HepG2 (cell line): ENCODE results near the gene HNRNPR. TPM values are rescaled to one million over a fixed set of nuclear protein-coding genes. Genes with fewer than 3 reads are reported as not detected.

Source experiments
- ATAC-seq: fragments of 200-7000 bp; cut with Tn5 transposase; 3 replicates; pipeline ENCODE4 v1.9.1; 2020; ENCODE audit warnings: mild to moderate bottlenecking, moderate library complexity
- BruUV-seq: library from RNA; stranded (reverse); fragments of 400-500 nt; replicated peaks from 2 replicates; lab custom pipeline; 2021; lab: Mats Ljungman, UMichigan
- CTCF ChIA-PET: fragments of 300-600 bp; formaldehyde crosslinking; extraction: SDS; loops from one replicate; lab custom pipeline; 2021; ENCODE audit warnings: low total read pairs, inconsistent platforms, low intra/inter-chr PET ratio; lab: Yijun Ruan, JAX
- POLR2A ChIA-PET: fragments of 350-600 bp; sonication (Branson Sonifier 250); formaldehyde crosslinking; loops from one replicate; lab custom pipeline; 2020; ENCODE audit warnings: antibody characterized with exemption, inconsistent platforms; lab: Yijun Ruan, JAX
- DNase-seq: peaks from one replicate; pipeline ENCODE4 v3.0.0-alpha.2; 2015; ENCODE audit warnings: low spot score
- FAIRE-seq: peaks from 3 replicates; lab custom pipeline; 2011; peaks lifted over from hg19 to GRCh38; lab: Jason Lieb, UNC
- H2AFZ ChIP-seq: one replicate; pipeline ENCODE4 v1.6.1; 2011; ENCODE audit warnings: low read length, inconsistent platforms
- H3K27ac ChIP-seq: fragments of 300-600 bp; 3 replicates; pipeline ENCODE4 v1.8.0; 2011; ENCODE audit warnings: mixed run types, mild to moderate bottlenecking, mixed read lengths, low read length, inconsistent platforms; ENCODE audit not compliant: insufficient read depth; ENCODE audit errors: extremely low read length
- H3K27me3 ChIP-seq, 2 experiments: fragments of 200-600 bp in 1 of 2; 2 replicates in 1 of 2; 3 replicates in 1 of 2; pipeline versions ENCODE4 v1.6.0 to v1.8.0; 2011; ENCODE audit warnings: low read length in 2 of 2, mild to moderate bottlenecking in 2 of 2, moderate library complexity in 2 of 2, inconsistent platforms in 1 of 2; ENCODE audit not compliant: insufficient read depth in 2 of 2, control insufficient read depth in 1 of 2
- H3K36me3 ChIP-seq, 2 experiments: fragments of 200-600 bp in 1 of 2; replicated peaks in 1 of 2; 2 replicates in 1 of 2; 3 replicates in 1 of 2; pipeline versions ENCODE4 v1.5.1 to v1.8.0; 2011; ENCODE audit warnings: low read length in 2 of 2, inconsistent platforms in 1 of 2; ENCODE audit not compliant: insufficient read depth in 2 of 2, control insufficient read depth in 1 of 2
- H3K4me1 ChIP-seq: 2 replicates; pipeline ENCODE4 v1.5.1; 2012; ENCODE audit warnings: low read length, inconsistent platforms; ENCODE audit not compliant: insufficient read depth
- H3K4me2 ChIP-seq: 2 replicates; pipeline ENCODE4 v1.6.0; 2011; ENCODE audit warnings: low read depth, low read length, inconsistent platforms
- H3K4me3 ChIP-seq, 3 experiments: fragments of 200-600 bp in 1 of 3; sonication (generic), shearing (Covaris generic) in 1 of 3; replicated peaks in 1 of 3; 2 replicates each; pipeline ENCODE4 v1.5.1; 2011 to 2016; ENCODE audit warnings: low read length in 3 of 3, inconsistent platforms in 2 of 3, low read depth in 2 of 3, mild to moderate bottlenecking in 2 of 3, control low read depth in 1 of 3, mixed read lengths in 1 of 3; ENCODE audit not compliant: insufficient read depth in 1 of 3
- H3K79me2 ChIP-seq: one replicate; pipeline ENCODE4 v1.6.1; 2011; ENCODE audit warnings: low read length, inconsistent platforms; ENCODE audit not compliant: insufficient read depth
- H3K9ac ChIP-seq: 2 replicates; pipeline ENCODE4 v1.6.0; 2011; ENCODE audit warnings: mild to moderate bottlenecking, low read depth, low read length, inconsistent platforms; ENCODE audit not compliant: insufficient read depth
- H3K9me3 ChIP-seq: 2 replicates; pipeline ENCODE4 v1.5.1; 2012; ENCODE audit warnings: mild to moderate bottlenecking, low read length
- H4K20me1 ChIP-seq: 2 replicates; pipeline ENCODE4 v1.6.0; 2011; ENCODE audit warnings: inconsistent platforms, mild to moderate bottlenecking, low read length, moderate library complexity; ENCODE audit not compliant: insufficient read depth
- CEBPZ ChIP-seq: IDR thresholded peaks from 2 replicates; pipeline ENCODE4 v1.6.1; 2012; ENCODE audit warnings: low read length, improper control_type of control experiment
- KMT2B ChIP-seq: IDR thresholded peaks from 2 replicates; pipeline ENCODE4 v1.6.1; 2016; ENCODE audit warnings: missing genetic modification reagents, missing compliant biosample characterization
- MAX ChIP-seq: IDR thresholded peaks from 2 replicates; pipeline ENCODE4 v1.6.1; 2012; ENCODE audit warnings: inconsistent platforms
- POLR2AphosphoS5 ChIP-seq: IDR thresholded peaks from 2 replicates; pipeline ENCODE4 v1.6.1; 2012; ENCODE audit warnings: low read depth, low read length
- SMAD3 ChIP-seq: sonication (generic); formaldehyde crosslinking; IDR thresholded peaks from 2 replicates; pipeline ENCODE4 v1.4.0; 2020; ENCODE audit warnings: missing genetic modification reagents
- TARDBP ChIP-seq: sonication (generic); formaldehyde crosslinking; IDR thresholded peaks from 2 replicates; pipeline ENCODE4 v1.8.0; 2022; ENCODE audit warnings: mild to moderate bottlenecking, missing genetic modification reagents
- ZSCAN12 ChIP-seq: sonication (generic); formaldehyde crosslinking; IDR thresholded peaks from 2 replicates; pipeline ENCODE4 v1.9.0; 2021; ENCODE audit warnings: mild to moderate bottlenecking, missing genetic modification reagents
- WGBS: methylation state at CpG from one replicate; pipeline ENCODE4 v1.1.6; 2017; ENCODE audit warnings: low lambda C conversion rate; 5-methylcytosine and 5-hydroxymethylcytosine counted together
- in situ Hi-C: cut with HindIII; loops from 2 replicates; pipeline ENCODE4 v1.10.0; 2017; ENCODE audit warnings: low pct_unique_long_range_greater_than_20kb; ENCODE audit not compliant: extremely low pct_ligation_motif_present
- intact Hi-C: fragments of 100-400 bp; cut with micrococcal nuclease; formaldehyde crosslinking; loops from one replicate; pipeline ENCODE4 v1.10.0; 2022; ENCODE audit not compliant: unreplicated experiment
- polyA plus RNA-seq, 8 experiments: library from polyadenylated mRNA; depleted of rRNA in 3 of 8; stranded (reverse) in 7 of 8; unstranded in 1 of 8; fragments of >200 nt; fragmentation: Illumina TruSeq in 4 of 8; extraction: Trizol in 4 of 8; gene quantifications; 2 replicates each; pipeline versions ENCODE4 v1.2.1 to v1.2.3, GENCODE V29; 2011 to 2016; ENCODE audit warnings: low read depth in 4 of 8, missing spikeins in 1 of 8, mixed read lengths in 1 of 8; ENCODE audit not compliant: insufficient read depth in 1 of 8
- total RNA-seq, 5 experiments: library from RNA; depleted of rRNA; stranded (reverse); fragments of >200 nt; fragmentation: Illumina TruSeq; extraction: Trizol; gene quantifications; 2 replicates each; pipeline ENCODE4 v1.2.3, GENCODE V29; 2016; ENCODE audit warnings: low read depth in 1 of 5

HNRNPR gene
- total and polyA plus RNA-seq, 2 of the 13 experiments (the other 11 are each of a cell fraction or from before 2014, with no cell fraction given), result 133 to 216 TPM

DNA sequence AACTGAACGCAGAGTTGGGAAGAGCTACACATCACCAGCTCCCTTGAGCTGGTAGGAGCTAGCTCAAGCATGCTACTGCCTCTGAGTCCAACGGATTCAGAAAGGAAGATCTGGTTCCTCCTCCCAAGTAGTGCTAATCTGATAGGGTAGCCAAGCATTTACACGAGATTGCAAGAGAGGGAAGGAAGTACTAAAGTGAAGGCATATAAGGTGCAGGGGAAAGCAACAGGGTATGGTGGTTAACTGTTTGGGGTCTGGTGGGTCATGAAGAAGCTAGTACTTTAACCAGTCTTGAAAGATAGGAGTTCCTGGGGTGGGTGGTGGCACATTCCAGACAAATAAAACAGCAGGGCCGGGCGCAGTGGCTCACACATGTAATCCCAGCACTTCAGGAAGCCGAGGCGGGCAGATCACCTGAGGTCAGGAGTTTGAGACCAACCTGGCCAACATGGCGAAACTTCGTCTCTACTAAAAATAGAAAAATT lies 45.8 kb upstream of the HNRNPR start:
- no peak overlapping the region for H3K4me2 ChIP-seq
- POLR2A ChIA-PET, result interaction anchor here (1.4 kb wide), 1 partner anchor 13 kb away, joined by 5 read pairs; no protein-coding TSS in a partner anchor
- no peaks in the 10 kb centered on the region for H4K20me1 ChIP-seq
- no TSS peak for BruUV-seq
- no peaks in the 10 kb centered on the region for H3K27me3 ChIP-seq
- no peak overlapping the region for H3K9ac ChIP-seq
- in situ Hi-C loops, result no loop called here
- peaks cover 15 to 19% of the 10 kb centered on the region in 2 experiments; a peak in 3 of 5 replicates for H3K36me3 ChIP-seq
- FAIRE-seq, result no peak
- no peak overlapping the region for H2AFZ ChIP-seq
- no peak for ATAC-seq
- no peaks in the 10 kb centered on the region for H3K9me3 ChIP-seq
- CTCF ChIA-PET, result no interaction called here
- DNase-seq, result no peak
- intact Hi-C loops, result no loop called here
- no peak overlapping the region for H3K4me3 ChIP-seq
- WGBS, result 95% methylated on average over 9 of the region's 9 CpGs
- no peak overlapping the region for H3K27ac ChIP-seq
- H3K79me2 ChIP-seq, result no peaks in the 10 kb centered on the region
- TF ChIP-seq SMAD3 (CRISPR knock-in tag) (no peak), KMT2B (CRISPR knock-in tag) (no peak), POLR2AphosphoS5 (0 out of 2 replicates have a peak, but pooled peaks have one; percentile 24)
- TF ChIP-seq, all 625 proteins: peak for 1
- peaks cover 17% of the 10 kb centered on the region for H3K4me1 ChIP-seq

DNA sequence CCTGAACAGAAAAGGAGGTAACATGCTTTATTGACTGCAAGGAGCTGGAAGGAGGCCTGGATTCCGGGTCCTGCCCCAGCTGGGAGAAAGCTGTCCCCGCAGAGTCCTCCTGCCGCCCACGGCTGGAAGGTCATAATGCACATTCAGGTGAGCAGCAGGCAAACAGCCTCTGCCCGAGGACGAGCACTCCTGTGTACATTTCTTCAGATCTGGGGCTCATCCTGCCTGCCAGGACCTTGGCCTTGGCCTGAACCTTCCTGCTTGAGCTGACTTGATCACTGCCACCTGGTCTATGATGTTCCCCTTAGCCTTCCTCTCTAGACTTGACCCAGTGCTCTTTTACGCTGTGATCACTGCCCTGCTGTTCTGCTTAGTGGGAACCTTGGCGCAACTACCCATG lies 43.4 kb upstream of the HNRNPR start:
- CTCF ChIA-PET, result no interaction called here
- H3K4me2 ChIP-seq, result no peak overlapping the region

More for the DNA sequence above, 43.4 kb upstream of the HNRNPR start:
- Histone ChIP-seq H3K9ac (no peak overlapping the region), H4K20me1 (no peaks in the 10 kb centered on the region), H3K27ac (no peak overlapping the region), H3K4me1 (peaks cover 14% of the 10 kb centered on the region), H2AFZ (no peak overlapping the region), H3K9me3 (no peaks in the 10 kb centered on the region), H3K27me3 (no peaks in the 10 kb centered on the region), H3K36me3 (peaks cover 10 to 19% of the 10 kb centered on the region in 2 experiments; a peak in 4 of 5 replicates), H3K4me3 (no peak overlapping the region), H3K79me2 (no peaks in the 10 kb centered on the region)
- no peak for FAIRE-seq
- DNase-seq, result no peak
- POLR2A ChIA-PET, result no interaction called here
- ATAC-seq, result no peak
- intact Hi-C loops (no loop called here), in situ Hi-C loops (no loop called here)
- TF ChIP-seq TARDBP (CRISPR knock-in tag), result peak; percentile 27; the same call in 1 of the 2 replicates
- TF ChIP-seq POLR2AphosphoS5, result peak; percentile 26; the same call in 1 of the 2 replicates
- TF ChIP-seq MAX, result no peak
- TF ChIP-seq ZSCAN12 (CRISPR knock-in tag), result no peak
- TF ChIP-seq CEBPZ, result no peak
- no TSS peak for BruUV-seq
- 98% methylated on average over 2 of the region's 8 CpGs for WGBS
